8988T (cell line): Measurements from ENCODE around the gene HPD.
A peak's percentile ranks its signal among the peaks of the same experiment; 100 is the strongest.
"Not testable (repeated sequence)": the region's sequence is repeated elsewhere in the genome, so short reads cannot be mapped to it uniquely, and the experiment has no call there.

Experiments
- DNase-seq: peaks from one replicate; pipeline ENCODE4 v3.0.0; 2011

HPD gene

GRCh38 chr12:121797937-121798786, 60.5 kb downstream of the HPD start:
- no peak for DNase-seq

- DNase-seq, result peak; percentile 96
These were observed 61.6 kb downstream of the HPD start for GRCh38 chr12:121796855-121797751.

- DNase-seq, result peak; percentile 90
These were observed 63.4 kb downstream of the HPD start for GRCh38 chr12:121795034-121795968.

GRCh38 chr12:121794534-121795033, 64.1 kb downstream of the HPD start:
- DNase-seq, result no peak

GRCh38 chr12:121793838-121794533, 64.7 kb downstream of the HPD start:
- peak; percentile 88 for DNase-seq

- no peak for DNase-seq
These were observed 65.2 kb downstream of the HPD start, which contains the start of gene RHOF for GRCh38 chr12:121793440-121793837. Gene RHOF, minus strand, starts transcription at chr12:121793688. Its CDS starts 55 bp downstream, at chr12:121793633.

GRCh38 chr12:121792607-121793439, 65.8 kb downstream of the HPD start:
- no peak for DNase-seq

GRCh38 chr12:121791671-121792551, 66.7 kb downstream of the HPD start:
- no peak for DNase-seq

GRCh38 chr12:121790785-121791184, 67.9 kb downstream of the HPD start:
- DNase-seq, result not testable (repeated sequence)

GRCh38 chr12:121789800-121790728, 68.6 kb downstream of the HPD start:
- no peak for DNase-seq
